ENCODE data around the gene CAPG.
"Not testable (repeated sequence)": the region's sequence is repeated elsewhere in the genome, so short reads cannot be mapped to it uniquely, and the experiment has no call there.

The CAPG gene, protein sequence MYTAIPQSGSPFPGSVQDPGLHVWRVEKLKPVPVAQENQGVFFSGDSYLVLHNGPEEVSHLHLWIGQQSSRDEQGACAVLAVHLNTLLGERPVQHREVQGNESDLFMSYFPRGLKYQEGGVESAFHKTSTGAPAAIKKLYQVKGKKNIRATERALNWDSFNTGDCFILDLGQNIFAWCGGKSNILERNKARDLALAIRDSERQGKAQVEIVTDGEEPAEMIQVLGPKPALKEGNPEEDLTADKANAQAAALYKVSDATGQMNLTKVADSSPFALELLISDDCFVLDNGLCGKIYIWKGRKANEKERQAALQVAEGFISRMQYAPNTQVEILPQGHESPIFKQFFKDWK

DNA sequence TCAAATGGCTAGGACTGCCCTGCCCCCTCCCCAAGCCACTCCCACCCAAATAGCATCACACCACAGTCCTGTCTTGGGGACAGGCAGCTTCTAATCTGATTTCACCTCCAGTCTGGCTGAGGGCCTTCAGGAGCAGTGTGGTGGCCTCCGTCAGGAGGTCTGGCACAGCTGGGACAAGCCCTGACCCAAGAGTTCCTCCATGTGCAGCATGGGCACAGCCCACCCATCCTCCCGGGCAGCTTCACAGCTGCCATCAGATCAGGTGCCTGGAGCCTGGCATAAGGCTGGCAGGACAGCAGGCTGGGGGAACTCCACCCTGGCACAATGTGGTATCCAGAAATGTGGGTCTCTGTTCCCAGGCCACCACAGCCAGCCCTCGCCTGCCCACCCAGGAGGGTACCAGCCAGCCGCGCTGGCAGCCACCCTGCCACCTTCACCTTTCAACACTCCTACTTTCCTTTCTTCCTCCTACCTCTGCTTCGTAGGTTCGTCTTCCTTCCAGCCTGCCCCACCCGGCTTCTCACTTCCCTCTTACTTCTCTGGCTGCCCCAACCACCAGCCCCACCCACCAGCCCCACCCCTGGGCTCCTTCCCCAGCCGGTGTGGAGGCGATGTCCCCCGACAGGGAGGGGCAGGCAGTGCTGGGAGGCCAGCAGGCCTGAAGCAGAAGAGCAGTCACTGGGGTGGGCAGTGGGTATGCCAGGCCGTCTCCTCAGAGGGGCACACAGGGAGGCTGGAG is at the start of gene CAPG:
CAPG (minus strand) TSS at position 522 of the 739 bp plus-strand sequence. CDS start 8,221 bp downstream, outside the sequence.
- no peak for DNase-seq

DNA sequence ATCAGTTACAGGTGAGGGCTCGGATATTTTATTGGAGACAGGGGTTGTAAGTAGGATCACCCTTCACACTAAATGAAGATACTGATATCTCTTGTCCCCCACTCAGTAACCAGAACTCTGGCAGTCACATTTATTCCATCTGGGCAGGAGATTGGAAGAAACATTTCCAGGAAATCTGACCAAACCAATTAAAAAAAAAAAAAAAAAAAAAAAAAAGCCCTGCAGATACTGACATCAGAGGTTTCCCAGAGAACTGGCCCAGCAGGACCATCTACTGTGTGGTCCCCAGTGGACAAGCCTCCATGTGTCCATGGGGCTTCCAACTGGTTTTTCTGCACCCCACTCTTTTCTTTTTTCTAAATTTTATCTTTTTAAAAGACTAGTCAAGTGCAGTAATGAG is 49.6 kb upstream of the CAPG start:
- no peak for DNase-seq

DNA sequence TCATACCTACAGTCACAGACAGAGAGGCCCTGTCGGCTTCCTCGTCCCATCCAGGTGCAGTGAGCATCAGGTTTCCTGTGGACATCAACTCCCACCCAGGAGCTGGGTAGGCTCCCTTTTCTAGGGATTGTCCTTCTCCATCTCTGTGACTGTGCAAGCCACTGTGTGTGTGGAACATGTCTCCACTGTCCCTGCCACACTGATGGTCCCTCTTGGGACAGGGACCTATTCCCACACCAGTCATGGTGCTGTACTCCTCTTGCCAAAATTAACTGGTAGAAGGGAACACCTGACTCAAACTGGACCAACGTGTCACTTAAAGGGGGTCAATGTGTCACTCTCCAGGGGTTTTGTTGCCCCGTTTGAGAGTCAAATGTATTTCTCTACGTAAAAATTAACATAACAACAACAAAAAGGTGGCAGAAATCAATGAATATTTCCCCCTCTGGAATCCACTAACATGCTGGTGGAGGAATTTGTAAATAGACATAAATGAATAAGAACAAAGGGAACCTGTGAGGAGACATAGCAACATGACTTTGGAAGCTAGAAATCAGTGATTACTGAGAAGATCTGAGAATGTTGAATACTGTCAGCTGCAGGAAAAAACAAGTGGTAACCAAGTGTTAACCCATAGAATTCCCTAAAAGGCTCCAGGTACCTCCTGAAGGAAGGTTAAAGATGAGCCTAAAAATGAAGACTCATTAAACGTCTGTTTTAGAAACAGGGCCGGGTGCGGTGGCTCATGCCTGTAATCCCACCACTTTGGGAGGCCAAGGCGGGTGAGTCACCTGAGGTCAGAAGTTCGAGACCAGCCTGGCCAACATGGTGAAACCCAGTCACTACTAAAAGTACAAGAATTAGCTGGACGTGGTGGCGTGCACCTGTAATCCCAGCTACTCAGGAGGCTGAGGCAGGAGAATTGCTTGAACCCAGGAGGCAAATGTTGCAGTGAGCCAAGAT is 48.7 kb upstream of the CAPG start:
- no peak for DNase-seq

DNA sequence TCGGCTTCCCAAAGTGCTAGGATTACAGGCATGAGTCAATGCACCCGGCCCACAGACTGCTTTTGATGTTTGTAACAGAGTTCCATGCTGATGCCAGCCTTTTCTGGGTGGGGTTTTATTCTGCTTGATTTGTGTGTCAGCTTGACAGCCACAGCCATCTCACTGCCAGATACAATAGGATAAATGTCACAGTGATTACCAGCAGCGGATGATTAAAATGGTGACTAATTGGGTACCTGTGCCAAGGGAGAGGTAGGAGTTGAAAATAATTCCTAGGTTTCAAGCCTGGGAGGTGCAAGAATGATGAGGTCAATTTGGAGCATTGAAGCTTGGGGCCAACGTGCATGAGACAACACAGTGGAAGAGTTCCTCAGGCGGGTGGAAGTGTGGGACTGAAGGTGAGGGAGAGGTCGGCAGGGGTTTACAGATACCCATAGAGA is 47.7 kb upstream of the CAPG start:
- no peak for DNase-seq

DNA sequence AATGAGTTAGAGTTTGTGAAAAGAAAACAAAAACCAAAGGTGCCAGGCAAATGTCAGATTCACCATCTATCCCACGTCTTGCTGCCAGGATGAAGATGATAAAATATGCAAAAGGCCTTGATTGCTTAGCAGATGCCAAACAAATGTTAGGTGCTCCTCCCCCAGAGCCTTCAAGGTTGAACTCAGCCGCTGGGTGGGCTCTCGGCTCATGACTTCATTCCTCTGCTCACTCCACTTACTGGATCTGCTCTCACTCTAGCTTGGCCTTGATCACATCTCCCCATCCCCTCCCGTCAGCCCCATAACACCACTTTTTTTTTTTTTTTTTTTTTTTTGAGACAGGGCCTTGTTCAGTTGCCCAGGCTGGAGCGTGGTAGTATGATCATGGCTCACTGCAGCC is 46.9 kb upstream of the CAPG start:
- no peak for DNase-seq

DNA sequence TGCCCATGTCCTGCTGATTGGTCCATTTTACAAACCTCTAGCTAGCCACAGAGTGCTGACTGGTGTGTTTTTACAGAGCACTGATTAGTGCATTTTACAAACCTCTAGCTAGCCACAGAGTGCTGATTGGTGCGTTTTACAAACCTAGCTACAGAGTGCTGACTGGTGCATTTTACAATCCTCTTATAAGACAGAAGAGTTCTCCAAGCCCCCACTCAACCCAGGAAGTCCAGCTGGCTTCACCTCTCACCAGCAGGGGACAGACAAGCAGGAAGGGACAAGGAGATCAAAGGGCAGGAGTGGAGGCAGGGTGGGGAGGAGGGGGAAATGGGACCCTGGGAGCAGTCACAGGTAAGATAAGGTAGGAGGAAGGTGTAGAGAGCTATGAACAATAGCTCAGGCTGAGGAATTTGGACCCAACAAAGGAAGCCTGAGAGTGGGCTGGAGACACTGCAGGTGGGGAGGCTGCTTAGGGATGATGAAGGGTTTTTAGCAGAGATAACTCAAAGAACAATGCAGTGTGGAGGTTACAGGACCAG is 45.5 kb upstream of the CAPG start:
- DNase-seq = no peak

DNA sequence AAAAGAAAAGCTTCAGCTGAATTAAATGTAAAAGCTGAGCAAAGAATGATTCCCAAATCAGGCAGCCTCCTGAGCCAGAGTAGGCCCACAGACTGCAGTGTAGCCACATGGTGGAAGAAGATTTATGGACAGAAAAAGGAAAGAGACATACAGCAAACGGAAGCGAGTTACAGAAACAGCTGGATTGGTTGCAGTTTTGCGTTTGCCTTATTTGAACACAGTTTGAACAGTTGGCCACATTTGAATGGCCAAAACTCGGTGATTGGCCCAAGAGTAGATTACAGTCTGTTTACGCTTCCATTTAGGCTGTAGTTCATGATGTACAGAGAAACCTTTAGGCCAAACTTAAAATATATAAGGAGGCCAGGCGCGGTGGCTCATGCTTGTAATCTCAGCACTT is 43.4 kb upstream of the CAPG start:
- no peak for DNase-seq

DNA sequence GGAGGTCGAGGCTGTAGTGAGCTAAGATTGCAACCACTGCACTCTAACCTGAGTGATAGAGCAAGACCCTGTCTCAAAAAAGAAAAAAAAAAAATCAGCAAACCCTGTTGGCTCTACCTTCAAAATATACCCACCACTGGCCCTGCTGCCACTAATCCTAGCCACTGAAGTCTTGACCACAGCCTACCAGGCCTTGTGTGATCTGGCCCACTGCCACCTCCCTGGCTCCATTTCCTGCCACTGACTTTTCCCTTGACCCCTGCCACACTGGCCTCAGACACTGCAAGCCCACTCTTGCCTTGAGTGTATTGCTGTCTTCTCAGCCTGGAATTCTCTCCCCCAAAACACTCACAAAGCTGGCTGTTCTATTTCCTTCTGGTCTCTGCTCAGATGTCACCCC is 42.1 kb upstream of the CAPG start:
- DNase-seq = no peak

DNA sequence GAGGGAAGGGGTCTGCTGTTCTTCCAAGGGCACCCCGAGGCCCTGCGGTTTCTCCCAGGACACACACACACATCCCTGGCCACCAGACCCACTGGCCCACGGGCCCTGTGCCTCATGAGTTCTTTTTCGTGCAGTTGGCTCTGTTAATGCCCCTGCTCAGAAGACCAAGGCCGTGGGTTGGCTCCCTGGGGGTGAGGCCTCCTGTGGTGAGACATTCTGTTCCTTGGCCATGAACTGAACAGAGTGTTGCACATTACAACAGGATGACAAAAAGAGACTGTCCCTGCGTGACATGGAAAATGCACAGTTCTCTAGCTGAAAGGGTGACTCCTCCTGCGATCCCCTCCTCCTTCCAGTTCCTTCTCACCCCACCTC is 39.0 kb upstream of the CAPG start:
- DNase-seq = no peak

DNA sequence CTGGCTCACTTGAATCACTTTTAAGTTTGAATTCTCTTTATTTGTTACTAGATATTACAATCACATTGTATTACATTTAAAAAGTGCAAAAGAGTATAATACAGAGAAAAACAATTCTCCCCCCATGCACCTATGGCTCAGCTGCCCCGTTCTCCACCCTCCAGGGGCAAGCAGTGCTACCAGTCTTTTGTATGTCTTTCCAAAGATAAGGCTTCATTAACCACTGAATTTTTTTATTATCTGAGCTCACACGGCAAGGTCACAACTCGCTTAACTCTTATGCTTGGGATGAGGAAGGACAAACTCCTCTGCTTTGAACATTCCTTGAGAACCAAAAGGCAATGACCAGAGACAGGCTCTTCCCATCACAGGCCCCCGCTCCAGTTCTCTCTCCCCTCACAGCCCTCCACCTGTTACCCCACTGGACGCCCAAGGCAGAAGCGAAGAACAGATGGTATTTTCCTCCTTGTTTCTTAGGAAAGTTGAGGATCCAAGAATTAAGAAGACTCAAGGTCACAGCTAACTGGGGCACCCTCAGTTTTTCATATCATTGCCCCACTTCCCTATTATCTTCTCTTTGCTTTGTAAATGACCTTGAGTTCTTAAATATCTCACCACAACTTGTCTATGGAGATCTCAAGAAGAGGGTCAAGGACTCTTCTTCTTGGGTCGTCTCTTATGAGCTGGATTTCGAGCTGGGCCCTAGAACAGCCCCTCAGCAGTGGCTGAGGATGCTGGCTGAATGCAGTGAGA is 38.5 kb upstream of the CAPG start:
- no peak for DNase-seq

DNA sequence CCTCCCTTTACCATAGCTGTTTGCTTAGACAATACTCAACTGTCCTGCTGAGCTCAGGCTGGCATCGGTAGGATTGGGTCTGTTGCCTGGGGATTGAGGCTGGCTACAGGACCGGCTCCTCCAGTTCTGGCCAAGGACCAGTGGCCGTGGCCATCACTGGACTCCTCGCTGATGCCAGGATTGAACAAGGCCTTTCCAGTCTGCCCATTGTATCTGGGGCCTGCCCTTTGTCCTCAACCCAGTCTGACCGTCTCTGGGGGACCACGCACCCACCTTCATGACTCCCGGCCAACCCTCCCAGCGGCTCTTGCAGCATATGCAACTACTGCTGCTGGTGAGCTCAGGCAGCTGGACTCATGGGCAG is 37.0 kb upstream of the CAPG start:
- DNase-seq = no peak

DNA sequence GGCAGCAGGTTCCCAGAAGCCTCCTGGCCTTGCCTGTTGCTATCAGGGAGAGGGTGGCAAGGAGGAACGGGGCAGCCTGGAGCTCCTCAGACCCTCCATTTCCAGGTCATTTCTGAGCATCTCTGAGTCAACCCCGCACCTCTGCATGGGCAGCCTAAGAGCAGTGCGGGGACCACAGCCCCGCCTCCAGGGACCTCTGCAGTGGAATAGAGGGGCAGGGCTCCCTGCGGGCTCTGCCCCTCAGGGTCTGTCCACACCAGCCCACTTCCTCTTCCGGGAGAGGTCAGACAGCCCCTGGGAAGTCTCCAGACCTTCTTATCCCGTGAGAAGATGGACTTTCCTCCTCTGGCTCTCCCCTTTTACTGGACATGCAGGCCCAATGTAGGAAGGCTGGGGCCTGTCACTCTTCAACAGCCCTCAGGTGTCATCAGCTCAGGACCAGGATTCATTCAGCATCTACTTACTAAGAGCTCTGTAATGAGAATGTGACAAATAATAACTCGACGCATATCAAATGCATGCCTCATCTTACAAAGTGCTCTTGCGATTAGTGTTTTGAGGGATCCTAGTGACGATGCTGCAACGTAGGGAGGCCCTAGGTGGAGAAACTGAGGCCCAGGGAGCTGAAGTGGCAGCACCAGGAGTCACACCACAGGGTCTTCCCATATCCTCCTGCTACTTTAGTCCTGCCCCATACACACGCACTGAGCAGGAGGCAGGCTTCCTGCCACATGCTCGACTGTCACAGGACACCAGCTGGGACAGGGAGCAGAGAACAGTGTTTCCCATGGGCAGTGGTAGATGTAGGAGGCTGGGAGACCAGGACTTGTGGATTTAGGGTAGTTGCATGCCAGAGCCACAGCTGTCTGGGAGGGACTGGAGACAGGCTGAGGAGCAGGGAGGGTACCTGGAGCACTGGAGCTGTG is 36.4 kb upstream of the CAPG start:
- DNase-seq = no peak

DNA sequence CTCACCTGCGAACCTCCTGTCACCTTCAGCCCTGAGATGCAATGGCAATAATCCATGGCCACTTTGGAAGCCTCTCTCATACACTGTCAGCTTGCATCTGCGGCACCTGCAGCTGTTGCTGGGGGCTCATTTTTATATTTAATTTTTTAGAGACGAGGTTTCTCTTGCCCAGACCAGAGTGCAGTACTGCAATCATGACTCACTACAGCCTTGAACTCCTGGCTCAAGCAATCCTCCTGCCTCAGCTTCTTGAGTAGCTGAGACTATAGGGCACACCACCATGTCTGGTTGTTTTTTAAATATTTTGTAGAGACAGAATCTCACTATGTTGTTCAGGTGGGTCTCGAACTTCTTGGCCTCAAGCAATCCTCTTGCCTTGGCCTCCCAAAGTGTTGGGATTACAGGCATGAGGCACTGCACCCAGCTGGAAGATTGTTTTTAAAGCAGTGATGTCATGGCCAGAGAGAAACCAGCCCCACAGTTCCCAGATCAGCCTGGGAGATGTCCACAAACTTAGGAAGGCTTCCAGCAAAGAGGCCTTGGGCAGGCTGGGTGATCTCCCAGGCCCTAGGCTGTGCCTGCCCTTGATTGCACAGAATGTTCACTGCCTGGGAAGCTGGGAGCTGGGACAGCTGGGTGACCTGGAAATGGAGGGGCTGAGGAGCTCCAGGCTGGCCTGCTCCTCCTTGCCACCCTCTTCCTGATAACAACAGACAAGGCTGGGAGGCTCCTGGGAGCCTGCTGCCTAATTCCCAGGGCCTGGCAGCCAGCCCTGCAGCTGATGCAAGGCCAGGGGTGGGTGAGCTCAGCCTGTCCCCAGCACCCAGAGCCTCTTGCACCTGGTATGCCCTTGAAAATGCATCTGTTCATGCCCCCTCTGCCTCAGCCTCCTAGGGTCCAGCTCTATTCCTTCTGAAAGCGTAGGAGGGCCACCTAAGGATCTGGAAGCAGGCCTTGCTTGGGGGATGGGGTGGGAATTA is 35.4 kb upstream of the CAPG start:
- no peak for DNase-seq

DNA sequence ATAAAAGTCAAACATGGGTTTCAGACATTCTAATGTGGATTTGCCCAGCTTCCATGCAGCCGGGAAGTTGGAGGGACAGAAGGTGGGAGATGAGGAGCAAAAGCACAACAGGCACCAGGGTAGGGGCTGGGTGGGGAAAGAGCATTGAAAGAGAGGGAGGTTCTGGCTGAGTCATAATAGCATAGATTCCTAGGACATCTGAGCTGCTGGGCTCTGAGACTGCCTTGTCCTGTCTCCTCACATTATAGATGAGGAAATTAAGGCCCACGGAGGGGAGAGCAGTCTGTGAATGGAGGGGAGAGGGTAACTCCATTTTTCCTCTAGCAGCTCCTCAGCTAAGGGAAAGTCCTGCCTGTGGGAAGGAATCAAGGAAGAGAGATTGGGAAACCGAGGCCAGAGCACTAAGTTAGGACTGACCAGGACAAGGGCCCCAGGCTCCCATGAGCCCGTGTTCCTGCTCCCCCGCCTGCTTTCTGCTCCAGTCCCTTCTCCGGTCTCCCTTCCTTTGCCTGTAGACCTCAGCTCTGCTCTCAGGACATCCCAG is 34.5 kb upstream of the CAPG start:
- no peak for DNase-seq

DNA sequence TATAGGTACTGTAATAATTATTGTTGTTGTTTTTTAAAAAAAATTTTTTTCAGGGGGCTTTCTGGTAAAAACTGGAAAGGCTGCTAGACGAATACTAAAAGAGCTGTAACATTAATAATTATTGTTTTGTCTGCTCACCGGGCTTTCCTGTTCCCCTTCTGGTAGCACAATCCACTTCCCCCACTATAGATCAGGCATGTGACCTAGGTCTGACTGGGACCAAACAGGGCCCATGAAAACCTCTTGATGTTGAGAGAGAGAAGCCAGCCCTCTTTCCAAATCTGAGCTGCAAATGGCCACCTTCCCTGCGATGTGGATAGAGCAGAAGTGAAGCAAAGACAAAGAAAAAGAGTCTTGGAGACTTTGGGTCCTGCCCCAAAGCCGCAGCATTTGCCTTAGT is 31.7 kb upstream of the CAPG start:
- no peak for DNase-seq

DNA sequence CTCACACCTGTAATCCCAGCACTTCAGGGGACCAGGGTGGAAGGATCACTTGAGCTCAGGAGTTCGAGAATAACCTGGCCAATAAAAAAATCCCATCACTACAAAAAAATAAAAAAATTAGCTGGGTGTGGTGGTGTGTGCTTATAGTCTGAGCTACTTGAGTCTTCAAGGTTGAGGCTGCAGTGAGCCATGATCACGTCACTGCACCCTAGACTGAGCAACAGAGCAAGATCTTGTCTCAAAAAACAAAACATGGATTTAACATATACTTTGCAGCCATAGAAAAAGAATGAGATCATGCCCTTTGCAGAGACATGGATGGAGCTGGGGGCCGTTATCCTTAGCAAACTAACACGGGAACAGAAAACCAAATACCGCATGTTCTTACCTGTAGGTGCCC is 30.6 kb upstream of the CAPG start:
- DNase-seq = no peak

DNA sequence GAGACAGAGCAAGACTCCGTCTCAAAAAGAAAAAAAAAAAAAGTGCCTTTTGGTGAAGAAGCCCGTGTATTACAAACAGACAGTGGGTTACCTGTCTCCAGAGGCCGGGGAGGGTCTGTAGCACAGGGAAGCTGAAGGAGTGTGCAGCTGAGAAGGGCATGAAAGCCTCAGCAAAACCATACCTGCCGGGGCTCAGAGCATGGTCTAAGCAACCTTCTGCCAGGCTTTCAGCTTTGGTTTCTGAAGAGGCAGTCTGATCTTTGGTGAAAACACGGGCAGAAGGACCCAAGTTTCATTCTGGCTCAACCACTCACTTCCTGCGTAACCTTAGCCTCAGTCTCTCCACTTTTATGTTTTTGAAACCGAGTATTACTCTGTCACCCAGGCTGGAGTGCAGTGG is 29.8 kb upstream of the CAPG start:
- no peak for DNase-seq

DNA sequence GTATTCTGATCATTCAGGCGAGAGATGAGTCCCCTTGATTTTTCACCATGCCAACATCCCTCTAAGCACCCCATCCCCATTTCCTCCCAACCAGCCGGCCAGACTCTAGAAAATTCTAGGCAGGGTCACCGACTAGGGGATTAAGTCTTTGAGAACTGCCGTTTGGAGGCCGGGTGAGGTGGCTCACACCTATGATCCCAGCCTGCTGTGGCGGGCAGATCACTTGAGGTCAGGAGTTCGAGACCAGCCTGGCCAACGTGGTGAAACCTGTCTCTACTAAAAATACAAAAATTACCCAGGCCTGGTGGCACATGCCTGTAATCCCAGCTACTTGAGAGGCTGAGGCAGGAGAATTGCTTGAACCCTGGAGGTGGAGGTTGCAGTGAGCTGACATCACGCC is 29.4 kb upstream of the CAPG start:
- not testable (repeated sequence) for DNase-seq

DNA sequence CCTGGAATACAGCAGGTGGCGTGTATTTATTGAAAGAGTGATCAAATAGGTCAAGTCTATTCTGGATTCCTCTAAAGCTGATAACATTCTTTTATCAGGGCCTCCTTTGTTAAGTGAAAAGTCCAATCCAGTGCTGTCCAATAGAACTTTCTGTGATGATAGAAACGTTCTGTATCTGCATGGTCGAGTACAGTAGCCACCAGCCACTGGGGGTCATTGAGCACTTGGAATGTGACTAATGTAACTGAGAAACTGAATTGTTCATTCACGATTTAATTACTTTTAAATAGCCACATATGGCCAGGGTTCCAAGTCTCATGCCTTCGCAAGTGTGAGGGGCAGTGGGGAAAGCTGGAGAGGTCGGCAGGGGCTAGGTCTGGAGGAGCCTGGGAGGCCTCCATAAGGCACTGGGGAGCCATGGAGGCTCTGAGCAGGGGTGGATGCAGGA is 28.9 kb upstream of the CAPG start:
- no peak for DNase-seq

Measured in NK-92 treated with Interleukin-12 subunit alpha and Interleukin-12 subunit beta, amount 100 ng/mL, for 24 hours (cell line).